HG03280 (cell line): ENCODE data around the gene ARHGEF11.
"Not testable (repeated sequence)": the region's sequence is repeated elsewhere in the genome, so short reads cannot be mapped to it uniquely, and the experiment has no call there.

ENCODE experiments used
- ATAC-seq: cut with Tn5 transposase; IDR thresholded peaks from one replicate; pipeline ENCODE4 v1.9.1; 2021; ENCODE audit warnings: mild to moderate bottlenecking, moderate library complexity; ENCODE audit not compliant: unreplicated experiment

Gene ARHGEF11, protein sequence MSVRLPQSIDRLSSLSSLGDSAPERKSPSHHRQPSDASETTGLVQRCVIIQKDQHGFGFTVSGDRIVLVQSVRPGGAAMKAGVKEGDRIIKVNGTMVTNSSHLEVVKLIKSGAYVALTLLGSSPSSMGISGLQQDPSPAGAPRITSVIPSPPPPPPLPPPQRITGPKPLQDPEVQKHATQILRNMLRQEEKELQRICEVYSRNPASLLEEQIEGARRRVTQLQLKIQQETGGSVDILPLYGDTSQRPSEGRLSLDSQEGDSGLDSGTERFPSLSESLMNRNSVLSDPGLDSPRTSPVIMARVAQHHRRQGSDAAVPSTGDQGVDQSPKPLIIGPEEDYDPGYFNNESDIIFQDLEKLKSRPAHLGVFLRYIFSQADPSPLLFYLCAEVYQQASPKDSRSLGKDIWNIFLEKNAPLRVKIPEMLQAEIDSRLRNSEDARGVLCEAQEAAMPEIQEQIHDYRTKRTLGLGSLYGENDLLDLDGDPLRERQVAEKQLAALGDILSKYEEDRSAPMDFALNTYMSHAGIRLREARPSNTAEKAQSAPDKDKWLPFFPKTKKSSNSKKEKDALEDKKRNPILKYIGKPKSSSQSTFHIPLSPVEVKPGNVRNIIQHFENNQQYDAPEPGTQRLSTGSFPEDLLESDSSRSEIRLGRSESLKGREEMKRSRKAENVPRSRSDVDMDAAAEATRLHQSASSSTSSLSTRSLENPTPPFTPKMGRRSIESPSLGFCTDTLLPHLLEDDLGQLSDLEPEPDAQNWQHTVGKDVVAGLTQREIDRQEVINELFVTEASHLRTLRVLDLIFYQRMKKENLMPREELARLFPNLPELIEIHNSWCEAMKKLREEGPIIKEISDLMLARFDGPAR (N-terminal part only)

DNA sequence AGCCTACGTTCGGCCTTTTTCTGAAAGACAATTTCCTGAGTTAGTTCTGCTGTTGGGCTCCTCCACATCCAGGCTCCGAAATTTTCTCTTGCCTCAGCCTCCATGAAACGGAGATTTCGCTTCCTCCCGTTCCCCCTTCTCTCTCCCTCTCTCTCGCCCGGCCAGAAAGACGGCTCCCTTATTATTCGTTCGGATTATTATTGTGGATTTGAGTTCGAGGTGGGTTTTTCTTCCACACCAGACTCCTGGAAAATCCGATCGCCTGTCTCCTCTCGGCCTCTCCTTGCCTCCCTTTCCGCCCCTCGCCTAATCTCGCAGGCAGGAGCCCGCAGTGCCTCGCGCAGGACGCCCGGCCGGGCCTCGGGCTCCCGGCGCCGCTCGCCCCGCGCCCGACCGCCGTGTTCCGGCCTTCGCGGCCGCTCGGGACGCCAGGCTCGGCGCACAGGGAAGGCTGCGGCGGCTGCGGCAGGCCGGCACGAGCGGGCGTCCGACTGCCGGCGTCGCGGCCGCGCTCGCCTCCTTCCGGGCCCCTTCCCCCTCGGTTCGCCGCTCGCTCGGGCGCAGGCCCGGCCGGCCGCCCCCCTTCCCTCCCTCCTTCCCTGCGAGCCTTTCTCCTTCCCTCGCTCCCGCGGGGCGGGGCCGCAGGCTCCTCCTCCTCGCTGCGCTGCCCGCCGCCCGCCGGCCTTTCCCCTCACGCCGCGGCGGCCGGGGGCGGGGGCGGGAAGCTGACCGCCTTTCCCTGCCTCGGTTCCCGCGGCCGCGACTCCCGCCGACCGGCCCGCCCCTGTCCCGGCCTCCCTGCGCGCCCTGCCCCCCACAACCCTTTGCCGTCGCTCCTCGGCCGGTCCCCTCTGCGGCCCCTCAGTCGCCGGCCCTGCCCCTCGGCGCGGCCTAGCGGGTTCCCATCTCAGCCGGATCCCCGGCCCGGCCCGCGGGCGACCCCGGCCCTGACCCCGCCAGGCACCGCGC, at the start of gene ARHGEF11:
Gene ARHGEF11 (minus strand): TSS at position 493 of the 969 bp plus-strand sequence. CDS start 1,412 bp downstream, outside the sequence.
- peak; percentile 66 for ATAC-seq

DNA sequence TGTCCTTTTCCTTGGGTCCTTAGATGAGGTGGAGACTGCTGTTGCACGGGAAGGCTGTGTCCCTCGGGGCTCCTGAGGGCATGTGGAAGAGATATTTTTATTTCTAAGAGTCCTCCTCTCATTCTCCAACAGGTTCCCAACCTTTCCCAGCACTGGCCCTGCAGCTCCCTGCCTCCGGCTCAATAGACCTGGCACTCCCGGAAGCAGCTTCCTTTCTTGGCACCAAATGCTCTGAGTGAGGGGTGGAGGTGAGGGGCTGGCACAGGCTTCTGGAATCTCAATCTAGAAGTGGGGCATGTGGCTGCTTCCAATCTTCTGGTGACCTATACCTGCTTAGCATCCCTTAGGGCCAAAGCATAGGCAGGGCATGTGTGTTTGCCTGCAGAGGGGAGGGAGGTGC, 49.5 kb upstream of the ARHGEF11 start:
- no peak for ATAC-seq

DNA sequence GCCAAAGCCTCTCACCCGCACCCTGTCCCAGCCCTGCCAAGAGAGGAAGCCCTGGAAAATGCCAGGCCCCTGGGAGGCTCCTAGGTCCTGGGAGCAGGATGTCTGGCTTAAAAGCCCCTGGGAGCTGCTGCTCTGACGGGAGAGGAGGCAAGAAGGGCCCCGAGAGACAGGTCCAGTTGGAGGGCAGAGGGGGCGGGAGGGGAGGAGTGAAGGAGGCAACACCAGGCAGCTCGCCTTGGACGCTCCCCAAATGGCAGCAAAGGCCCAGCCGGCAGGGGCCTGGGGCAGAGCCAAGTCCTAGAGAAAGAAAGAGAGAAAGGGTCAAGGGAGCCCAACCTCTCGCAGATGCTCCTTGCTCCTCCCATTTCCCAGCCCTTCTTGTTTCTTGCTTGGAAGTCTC, 47.3 kb upstream of the ARHGEF11 start:
- ATAC-seq, result no peak

DNA sequence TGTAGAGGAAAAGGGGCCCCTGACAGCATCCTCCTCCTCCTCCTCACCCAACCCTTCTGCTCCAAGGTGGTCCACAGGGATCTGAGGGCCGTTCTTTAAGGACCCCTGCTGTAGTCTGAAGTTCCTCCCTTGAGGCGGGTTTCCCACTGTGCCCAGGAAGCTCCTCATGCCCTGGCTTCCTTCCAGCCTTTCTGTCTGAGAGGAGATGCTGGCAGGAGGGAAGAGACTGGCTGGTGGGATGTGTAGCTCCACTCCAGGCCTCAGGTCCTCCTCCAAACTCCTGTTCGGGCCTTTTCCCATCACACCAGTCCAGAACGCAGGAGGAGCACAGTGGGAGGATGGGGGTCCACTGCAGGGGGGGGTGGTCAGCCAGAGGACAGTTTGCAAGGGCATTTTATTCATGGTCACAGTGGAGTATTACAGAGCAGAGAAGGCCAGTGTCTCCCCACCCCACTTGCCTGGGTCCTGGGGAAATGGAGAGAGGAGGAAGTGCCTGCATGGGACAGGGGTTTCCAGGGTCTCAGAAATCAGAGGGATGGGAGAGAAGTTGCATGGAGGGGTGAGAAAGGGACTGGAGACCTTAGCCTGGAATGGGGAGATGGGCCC, 46.2 kb upstream of the ARHGEF11 start:
- no peak for ATAC-seq

DNA sequence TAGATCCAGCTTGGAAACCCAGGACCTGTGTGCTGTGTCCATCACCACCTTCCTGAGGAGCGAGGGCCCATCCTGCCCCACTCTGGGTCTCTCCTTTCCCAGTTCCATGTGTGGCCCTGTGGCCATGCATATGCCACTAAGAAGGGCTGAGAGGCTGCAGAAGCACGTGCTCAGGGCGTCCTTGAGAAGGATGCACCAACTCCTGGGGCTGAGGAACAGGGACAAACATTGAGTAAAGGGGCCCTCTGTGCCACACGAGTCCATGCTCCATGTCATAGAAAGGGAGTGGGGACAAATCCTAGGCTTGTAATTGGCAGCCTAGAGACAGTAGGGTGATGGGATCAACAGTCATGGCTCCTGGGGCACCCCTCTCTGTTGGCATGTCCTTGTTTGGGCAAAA, 45.6 kb upstream of the ARHGEF11 start:
- ATAC-seq, result no peak

DNA sequence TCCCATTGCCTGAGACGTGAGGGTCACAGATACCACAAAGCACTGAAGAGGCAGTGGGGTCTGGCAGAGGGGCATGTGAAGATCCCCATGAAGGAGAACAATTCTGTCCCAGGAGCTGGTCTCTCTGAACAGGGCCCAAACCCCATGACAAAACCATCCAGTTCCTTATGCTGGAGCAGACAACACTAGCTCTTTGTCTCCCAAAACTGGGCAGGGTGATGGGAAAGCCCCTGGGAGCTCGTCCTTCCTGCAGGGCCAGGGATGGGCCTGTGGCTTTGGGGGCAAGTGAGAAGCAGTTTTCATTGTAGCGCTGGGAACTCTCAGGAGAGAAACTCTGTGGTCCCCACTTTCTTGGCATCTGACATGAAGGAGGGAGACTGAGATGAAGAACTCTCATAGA, 45.2 kb upstream of the ARHGEF11 start:
- no peak for ATAC-seq

DNA sequence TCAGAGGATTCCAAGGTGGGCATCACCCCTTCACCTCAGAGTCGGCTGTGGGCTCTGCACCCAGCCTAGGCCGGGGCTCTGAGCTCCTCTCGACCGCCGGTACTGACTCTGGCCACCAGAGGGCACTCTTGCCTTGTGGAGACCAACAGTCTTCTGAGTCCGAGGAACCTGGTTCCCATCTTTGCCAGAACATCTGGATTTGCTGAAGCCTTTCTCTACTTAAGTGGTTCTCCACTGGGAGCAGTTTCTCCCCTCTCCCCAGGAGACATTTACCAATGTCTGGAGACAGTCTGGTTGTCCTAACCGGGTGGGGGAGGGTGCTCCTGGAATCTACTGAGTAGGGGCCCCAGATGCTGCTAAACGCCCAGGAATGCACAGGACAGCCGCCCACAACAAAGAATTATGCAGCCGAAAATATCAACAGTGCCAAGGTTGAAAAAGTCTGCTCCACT, 44.7 kb upstream of the ARHGEF11 start:
- peak; percentile 63 for ATAC-seq

DNA sequence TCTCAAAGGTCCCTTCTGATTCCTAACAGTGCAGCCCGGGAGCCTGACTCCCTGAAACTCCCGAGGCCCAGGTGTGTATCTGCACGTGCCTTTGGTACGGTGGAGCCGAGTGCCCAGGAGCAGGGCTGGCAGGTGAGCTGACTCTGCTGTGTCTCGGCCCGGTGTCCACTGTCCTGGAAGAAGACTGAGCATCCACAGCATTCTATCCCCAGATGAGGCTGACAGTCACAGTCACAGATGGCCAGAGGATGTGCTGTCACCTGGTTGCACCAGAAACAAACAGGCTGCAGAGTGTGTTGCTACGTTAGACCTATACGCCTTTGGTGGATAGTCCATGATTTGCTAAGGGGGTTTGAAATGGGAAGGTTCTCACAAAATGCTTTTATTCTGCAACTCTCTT, 44.2 kb upstream of the ARHGEF11 start:
- no peak for ATAC-seq

DNA sequence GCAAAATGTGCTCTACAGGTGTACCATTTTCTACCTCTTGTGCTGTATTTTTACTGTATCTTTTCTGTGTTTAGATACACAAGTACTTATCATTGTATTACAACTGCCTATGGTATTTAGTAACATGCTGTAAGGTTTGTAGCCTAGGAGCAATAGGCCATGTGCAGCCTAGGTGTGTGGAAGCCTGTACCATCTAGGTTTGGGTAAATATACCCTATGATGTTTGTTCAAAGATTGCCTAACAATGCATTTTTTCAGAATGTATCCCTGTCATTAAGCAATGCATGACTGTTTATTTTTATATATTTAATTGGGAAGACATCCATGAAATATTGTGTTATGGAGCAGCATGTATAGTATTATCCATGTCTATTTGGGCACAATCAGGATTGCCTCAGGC, 43.1 kb upstream of the ARHGEF11 start:
- ATAC-seq, result no peak

DNA sequence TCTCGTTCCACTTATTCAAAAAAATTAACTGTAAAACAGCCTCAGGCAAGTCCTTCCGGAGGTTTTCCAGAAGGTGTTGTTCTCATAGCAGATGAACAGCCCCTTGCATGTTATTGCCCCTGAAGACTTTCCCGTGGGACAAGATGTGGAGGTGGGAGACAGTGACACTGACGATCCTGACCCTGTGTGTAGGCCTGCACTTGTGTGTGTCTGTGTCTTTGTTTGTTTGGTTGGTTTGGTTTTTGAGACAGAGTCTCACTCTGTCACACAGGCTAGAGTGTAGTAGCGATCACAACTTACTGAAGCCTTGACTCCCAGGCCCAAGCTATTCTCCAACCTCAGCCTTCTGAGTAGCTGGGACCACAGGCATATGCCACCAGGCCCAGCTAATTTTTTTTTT, 41.5 kb upstream of the ARHGEF11 start:
- ATAC-seq, result no peak

DNA sequence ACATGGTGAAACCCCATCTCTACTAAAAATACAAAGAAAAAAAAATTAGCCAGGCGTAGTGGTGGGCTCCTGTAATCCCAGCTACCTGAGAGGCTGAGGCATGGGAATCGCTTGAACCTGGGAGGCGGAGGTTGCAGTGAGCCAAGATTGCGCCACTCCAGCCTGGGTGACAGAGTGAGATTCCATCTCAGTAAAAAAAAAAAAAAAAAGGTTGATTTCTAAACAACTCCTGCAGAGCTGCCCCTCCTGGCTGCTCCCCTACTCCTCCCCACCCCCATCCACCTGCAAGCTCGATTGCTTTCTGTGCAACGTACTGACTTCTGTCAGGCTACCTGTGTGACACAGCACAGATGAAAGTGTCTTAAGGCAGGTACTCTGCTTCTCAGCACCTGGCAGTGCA, 40.8 kb upstream of the ARHGEF11 start:
- no peak for ATAC-seq

DNA sequence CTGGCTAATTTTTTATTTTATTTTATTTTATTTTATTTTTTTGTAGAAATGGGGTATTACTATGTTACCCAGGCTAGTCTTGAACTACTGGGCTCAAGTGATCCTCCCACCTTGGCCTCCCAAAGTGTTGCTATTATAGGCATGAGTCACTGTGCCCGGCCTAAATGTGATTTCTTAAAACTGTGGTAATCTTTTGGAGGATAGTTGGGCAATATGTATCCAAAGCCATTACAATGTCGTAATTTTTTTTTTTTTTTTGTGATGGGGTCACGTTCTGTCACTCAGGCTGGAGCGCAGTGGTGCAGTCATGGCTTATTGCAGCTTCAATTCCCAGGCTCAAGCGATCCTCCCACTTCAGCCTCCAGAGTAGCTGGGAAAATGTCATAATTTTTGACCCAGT, 39.9 kb upstream of the ARHGEF11 start:
- ATAC-seq, result no peak

DNA sequence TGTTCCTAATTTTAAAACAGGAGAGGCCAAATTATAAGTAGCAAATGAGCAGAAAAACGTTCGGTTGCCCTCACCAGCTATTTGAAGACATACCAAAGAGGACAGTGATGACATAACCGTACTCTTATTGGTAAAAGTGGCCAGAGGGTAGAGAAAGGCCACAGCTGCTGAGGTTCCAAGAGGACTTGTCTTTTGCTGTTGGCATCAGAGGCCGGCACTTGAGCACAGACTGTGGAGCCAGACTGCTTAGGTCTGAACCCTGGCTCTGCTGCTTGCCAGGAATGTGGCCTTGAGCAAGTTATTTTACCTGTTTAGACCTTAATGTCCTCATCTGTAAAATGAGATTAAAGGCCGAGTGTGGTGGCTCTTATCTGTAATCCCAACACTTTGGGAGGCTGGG, 39.2 kb upstream of the ARHGEF11 start:
- no peak for ATAC-seq

DNA sequence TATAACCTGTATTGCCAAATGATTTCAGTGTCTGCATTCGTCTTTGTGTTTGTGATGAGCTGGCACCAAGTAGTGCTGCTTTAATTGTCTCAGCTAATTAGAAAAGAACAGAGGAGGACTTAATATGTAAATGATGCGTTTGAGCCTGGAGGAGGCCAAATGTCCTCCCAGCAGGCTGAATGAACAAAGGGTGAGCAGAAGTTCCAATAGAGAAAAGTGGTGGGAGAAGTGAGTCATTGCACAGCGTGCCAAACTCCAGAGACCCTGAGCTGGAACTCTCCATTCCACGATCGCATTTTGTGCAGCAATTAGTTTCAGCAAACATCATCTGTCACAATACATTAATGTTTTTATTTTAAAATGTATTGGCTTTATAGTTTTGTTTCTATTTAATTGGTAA, 36.2 kb upstream of the ARHGEF11 start:
- ATAC-seq, result no peak

DNA sequence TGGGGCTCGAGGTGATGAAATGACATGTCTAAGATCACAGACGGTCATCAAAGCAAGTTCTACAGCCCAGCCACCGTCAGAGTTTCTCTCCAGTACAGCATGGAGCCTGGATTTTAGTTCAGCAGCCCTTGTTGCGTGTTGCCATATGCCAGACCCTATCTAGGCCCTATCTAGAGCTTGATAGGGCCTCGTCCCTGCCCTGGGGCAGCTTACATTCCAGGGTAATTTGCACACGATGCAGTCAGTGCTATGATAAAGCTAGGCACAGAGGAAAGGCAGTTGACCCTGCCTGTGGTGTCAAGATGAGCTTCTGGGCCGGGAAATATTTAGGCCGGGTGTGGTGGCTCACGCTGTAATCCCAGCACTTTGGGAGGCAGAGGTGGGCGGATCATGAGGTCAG, 35.2 kb upstream of the ARHGEF11 start:
- no peak for ATAC-seq

DNA sequence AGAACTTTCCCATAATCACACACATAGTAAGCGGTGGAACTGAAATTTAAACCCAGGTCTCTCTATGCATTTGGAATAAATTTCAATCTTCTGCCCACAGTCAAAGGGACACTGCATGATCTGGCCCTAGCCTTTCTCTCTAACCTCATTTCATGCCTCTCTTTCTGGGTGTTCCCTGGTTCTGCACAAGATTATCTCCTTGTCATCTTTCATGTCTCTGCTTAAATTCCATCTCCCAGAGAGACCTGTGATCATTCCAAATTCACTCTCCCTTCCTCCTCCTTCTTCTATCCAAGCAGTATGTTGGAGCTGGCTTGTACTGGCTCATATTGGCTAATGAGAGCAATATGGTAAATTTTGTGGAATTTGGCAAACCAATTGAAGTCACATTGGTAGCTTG, 31.9 kb upstream of the ARHGEF11 start:
- ATAC-seq, result no peak

DNA sequence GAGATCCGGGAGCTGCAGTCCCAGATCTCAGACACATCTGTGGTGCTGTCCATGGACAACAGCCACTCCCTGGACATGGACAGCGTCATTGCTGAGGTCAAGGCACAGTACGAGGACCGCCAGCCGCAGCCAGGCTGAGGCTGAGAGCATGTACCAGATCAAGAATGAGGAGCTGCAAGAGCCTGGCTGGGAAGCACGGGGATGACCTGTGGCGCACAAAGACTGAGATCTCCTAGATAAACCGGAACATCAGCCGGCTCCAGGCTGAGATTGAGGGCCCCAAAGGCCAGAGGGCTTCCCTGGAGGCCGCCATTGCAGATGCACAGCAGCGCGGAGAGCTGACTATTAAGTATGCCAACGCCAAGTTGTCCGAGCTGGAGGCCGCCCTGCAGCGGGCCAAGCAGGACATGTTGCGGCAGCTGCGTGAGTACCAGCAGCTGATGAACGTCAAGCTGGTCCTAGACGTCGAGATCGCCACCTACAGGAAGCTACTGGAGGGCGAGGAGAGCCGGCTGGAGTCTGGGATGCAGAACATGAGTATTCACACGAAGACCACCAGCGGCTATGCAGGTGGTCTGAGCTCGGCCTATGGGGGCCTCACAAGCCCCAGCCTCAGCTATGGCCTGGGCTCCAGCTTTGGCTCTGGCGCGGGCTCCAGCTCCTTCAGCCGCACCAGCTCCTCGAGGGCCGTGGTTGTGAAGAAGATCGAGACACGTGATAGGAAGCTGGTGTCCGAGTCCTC, 28.6 kb upstream of the ARHGEF11 start:
- ATAC-seq, result no peak

DNA sequence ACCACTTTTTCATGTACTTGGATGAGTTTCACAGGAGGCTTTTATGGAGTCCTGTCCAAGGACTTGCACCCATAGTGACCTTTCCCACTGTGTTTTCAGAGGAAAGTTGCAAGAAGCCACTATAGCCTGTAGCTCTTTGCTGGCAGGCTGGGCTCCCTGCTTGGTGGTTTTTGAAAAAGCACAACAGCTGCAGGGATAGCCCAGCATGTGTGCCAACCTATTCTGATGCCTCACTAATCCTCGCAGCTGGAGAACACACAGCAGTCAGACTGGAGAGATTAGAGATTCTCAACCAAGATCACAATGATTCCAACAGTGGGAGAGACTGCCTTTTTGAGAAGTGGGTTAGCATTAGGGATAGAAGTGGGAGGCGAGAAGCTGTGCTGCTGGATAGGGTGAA, 24.1 kb upstream of the ARHGEF11 start:
- ATAC-seq, result no peak

DNA sequence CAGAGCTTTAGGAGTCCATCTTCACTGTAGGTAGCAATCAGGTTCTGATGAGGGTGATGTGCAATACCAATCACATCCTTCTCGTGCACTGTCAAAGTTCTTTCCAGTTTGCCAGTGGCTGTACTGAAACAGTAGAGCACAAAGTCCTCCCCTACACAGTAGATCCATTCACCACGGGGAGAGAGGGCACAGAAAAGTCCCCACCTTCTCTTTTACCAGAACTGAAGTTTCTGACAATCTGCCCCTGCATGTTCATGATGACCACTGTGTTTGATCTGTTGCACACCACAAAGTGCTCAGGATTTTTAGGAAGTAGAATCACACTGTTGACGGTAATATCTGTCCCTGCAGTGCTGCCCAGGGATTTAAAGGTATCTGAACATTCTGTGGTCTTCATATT, 13.7 kb upstream of the ARHGEF11 start:
- not testable (repeated sequence) for ATAC-seq

DNA sequence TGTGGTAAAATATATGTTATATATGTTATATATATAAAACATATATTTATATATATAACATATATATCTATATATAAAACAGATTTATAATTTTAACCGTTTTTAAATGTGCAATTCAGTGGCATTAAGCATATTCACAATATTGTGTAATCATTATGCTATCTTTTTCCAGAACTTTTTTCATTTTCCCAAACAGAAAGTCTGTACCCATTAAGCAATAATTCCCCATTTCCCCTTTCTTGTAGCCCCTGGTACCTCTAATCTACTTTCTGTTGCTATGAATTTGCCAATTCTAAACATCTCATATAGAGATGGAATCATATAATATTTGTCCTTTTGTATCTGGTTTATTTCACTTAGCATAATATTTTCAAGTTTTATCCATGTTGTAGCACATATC, 10.7 kb upstream of the ARHGEF11 start:
- no peak for ATAC-seq
